Measurements from ENCODE around the gene CFAP73.

The CFAP73 gene

GRCh38 chr12:113167868-113168267 is 18.3 kb downstream of the CFAP73 start:
- no peak for DNase-seq

GRCh38 chr12:113169697-113170096 is 20.2 kb downstream of the CFAP73 start:
- DNase-seq: no peak

GRCh38 chr12:113170457-113170856 is 20.9 kb downstream of the CFAP73 start:
- DNase-seq: no peak

GRCh38 chr12:113170926-113171325 is 21.4 kb downstream of the CFAP73 start:
- no peak for DNase-seq

- no peak for DNase-seq
These were observed 22.0 kb downstream of the CFAP73 start for GRCh38 chr12:113171543-113171942.

- no peak for DNase-seq
These were observed 22.7 kb downstream of the CFAP73 start for GRCh38 chr12:113172185-113172584.

- no peak for DNase-seq
These were observed 23.7 kb downstream of the CFAP73 start for GRCh38 chr12:113173081-113173698.

GRCh38 chr12:113174461-113175384 is 25.2 kb downstream of the CFAP73 start:
- peak; percentile 72 for DNase-seq

- DNase-seq: no peak
These were observed 29.5 kb downstream of the CFAP73 start for GRCh38 chr12:113179023-113179422.

GRCh38 chr12:113180333-113180732 is 30.8 kb downstream of the CFAP73 start:
- DNase-seq: no peak

- no peak for DNase-seq
These were observed 32.5 kb downstream of the CFAP73 start for GRCh38 chr12:113181975-113182374.

- DNase-seq: no peak
These were observed 33.6 kb downstream of the CFAP73 start for GRCh38 chr12:113183030-113183589.

- no peak for DNase-seq
These were observed 34.8 kb downstream of the CFAP73 start for GRCh38 chr12:113184098-113184899.

- DNase-seq: peak; percentile 97
These were observed 35.3 kb downstream of the CFAP73 start for GRCh38 chr12:113184900-113185179.

GRCh38 chr12:113185180-113186032 is 35.9 kb downstream of the CFAP73 start, which contains the start of the genes DDX54 and RITA1:
TSS of gene DDX54 (minus strand) at chr12:113185478. CDS start at chr12:113185451, 27 bp downstream.
TSS of gene RITA1 (plus strand) at chr12:113185721. CDS start at chr12:113186747, 1,026 bp downstream.
- peak; percentile 88 for DNase-seq

- peak; percentile 67 for DNase-seq
These were observed 36.5 kb downstream of the CFAP73 start for GRCh38 chr12:113186033-113186365.

GRCh38 chr12:113186666-113187325 is 37.3 kb downstream of the CFAP73 start:
- no peak for DNase-seq

GRCh38 chr12:113189361-113189760 is 39.8 kb downstream of the CFAP73 start:
- no peak for DNase-seq

- peak; percentile 93 for DNase-seq
These were observed 41.2 kb downstream of the CFAP73 start for GRCh38 chr12:113190761-113191160.

GRCh38 chr12:113191227-113191626 is 41.7 kb downstream of the CFAP73 start:
- peak; percentile 86 for DNase-seq

GRCh38 chr12:113194971-113195391 is 45.5 kb downstream of the CFAP73 start:
- DNase-seq: no peak

- DNase-seq: no peak
These were observed 46.1 kb downstream of the CFAP73 start for GRCh38 chr12:113195598-113195997.

Measured in hematopoietic multipotent progenitor cell treated with erythropoietin and hydrocortisone succinate and interleukin-3 and kit ligand, for 6 days (in vitro differentiated cells).